Measurements from ENCODE around the gene ARX. TPM values are rescaled to one million over a fixed set of nuclear protein-coding genes. Genes with fewer than 3 reads are reported as not detected.

The ARX gene
- total RNA-seq, 2 donors from 2014 or later = not detected

DNA sequence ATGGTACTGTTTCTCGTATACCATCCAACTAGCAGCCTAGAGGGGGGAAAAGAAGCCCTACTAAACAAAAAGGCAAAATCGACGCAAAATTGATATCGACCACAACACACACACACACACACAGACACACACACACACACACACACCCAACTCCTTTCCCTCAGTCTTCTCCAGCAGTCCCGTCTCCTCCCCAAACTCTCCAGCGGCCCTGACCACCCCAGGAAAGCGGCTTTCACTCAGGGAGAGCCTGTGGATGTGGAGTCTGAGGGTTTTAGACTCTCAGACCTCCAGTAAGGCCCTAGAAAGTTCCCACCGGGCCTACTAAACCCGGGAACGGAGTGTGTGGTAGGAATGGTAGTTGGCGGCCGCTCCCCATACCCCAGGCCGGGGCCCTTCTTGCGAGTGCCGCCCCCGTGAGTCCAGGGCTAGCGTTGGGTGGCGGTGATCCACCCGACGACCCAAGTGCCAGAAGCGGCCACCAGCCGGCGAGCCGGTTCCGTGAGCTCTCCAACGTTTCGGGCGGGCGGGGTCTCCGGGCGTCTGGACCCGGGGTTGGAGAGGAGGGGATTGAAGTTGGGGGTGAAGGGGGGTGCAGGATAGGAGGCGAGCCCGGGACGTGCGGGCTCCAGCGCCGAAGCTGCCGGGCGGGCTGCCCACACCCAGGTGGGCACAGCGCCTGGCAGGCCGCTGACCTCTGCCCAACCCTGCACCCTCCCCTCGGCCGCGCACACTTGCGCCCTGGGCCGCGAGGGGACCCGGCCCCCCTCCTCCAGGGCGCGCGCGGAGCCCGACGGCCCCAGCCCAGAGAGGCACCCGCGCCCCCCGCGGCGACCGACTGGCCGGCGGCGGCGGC is 13.7 kb downstream of the ARX start:
- H3K27ac Mint-ChIP-seq = no peak overlapping the region
- no peaks in the 10 kb centered on the region for H3K36me3 Mint-ChIP-seq
- H3K4me3 Mint-ChIP-seq = no peak overlapping the region
- peaks cover 26 to 37% of the 10 kb centered on the region in 2 donors for H3K27me3 Mint-ChIP-seq
- DNase-seq (ENCODE audit: low spot score) (no peak), ATAC-seq (peak in 1 of 2 donors; percentile 36)
- peaks cover 5 to 9% of the 10 kb centered on the region in 2 donors for H3K4me1 Mint-ChIP-seq (ENCODE audit: low read depth in 2 of 2)
- H3K9me3 Mint-ChIP-seq = no peaks in the 10 kb centered on the region

DNA sequence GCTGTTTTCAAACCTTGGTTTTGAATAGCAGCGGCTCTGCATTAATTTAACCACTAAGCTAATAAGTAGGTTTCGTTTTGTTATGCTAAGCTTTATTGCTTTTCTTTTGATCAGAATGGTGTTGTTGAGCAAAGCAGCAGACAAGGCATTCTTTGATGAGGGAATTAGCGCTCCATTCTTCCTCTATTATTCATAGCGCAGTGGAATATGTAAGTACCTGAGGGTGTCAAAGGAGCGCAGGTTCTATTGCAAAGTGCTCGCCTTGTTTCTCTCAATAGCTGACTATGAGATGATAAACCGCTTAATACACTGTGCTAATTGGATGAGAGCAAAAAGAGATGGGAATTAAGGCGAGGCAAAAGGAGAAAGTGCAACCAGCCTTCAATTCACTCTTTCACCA is 16.3 kb downstream of the ARX start:
- H3K36me3 Mint-ChIP-seq = no peaks in the 10 kb centered on the region
- H3K9me3 Mint-ChIP-seq = no peaks in the 10 kb centered on the region
- H3K27ac Mint-ChIP-seq = no peak overlapping the region
- no peak for DNase-seq (ENCODE audit: low spot score)
- ATAC-seq = no peak
- peaks cover 16 to 26% of the 10 kb centered on the region in 2 donors for H3K27me3 Mint-ChIP-seq
- H3K4me1 Mint-ChIP-seq (ENCODE audit: low read depth in 2 of 2) = peaks cover 5 to 7% of the 10 kb centered on the region in 2 donors
- H3K4me3 Mint-ChIP-seq = no peak overlapping the region

DNA sequence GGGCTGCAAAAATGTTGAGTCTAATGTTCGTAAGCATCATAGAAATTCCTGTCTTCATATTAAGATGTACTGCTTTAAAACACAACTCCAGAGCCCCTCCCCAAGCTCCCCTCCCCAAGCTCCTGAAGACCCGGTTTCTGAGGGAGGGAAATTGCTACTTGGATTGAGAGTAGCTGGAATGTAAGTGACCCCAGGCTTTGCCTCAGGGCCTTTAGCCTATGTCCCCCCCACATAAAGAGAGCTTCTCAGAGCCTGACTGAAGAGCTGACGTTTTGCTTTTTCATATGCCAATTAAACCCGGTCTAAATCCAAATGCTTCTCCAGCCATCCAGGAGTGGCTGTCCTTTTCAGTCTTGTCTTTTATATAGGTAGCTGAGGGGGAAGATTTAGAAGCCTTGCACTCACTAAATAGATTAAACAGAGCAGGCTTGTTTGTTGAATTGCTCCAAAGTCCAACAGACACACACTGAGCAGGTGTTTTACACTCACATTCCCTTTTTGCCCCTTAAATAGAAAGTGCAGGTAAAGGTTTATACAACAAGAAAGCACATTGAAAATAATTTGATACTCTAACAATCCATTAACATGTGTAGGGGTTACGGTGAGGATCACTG is 19.6 kb downstream of the ARX start:
- Mint-ChIP-seq H3K4me1 (ENCODE audit: low read depth in 2 of 2) (peaks cover 0 to 2% of the 10 kb centered on the region in 2 donors), H3K36me3 (no peaks in the 10 kb centered on the region), H3K27ac (no peak overlapping the region), H3K9me3 (no peaks in the 10 kb centered on the region), H3K27me3 (peaks cover 0 to 8% of the 10 kb centered on the region in 2 donors), H3K4me3 (no peak overlapping the region)
- no peak for ATAC-seq
- DNase-seq (ENCODE audit: low spot score) = no peak

DNA sequence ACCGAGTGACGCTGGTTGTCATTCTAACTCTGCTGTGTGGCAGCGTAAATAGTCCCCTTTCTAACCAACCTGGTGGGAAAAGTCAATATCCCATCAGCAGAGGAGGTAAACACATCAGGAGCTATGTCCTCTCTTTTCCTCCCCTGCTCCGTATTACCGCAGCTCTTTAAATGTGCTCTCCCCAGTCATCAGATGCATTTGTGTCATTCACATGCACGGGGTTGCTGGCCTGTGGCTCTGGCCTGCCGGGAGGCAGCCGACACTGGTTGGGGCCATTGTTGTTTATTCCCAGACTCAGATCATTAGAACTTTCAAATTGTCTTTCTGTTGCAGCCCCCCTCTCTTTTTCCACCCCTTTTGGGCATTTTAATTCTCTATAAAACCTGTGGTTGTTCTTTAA is 21.9 kb downstream of the ARX start:
- H3K36me3 Mint-ChIP-seq = no peaks in the 10 kb centered on the region
- no peaks in the 10 kb centered on the region for H3K9me3 Mint-ChIP-seq
- H3K4me3 Mint-ChIP-seq = no peak overlapping the region
- H3K27ac Mint-ChIP-seq = no peak overlapping the region
- ATAC-seq (no peak), DNase-seq (ENCODE audit: low spot score) (no peak)
- peaks cover 0 to 2% of the 10 kb centered on the region in 2 donors for H3K4me1 Mint-ChIP-seq (ENCODE audit: low read depth in 2 of 2)
- H3K27me3 Mint-ChIP-seq = peaks cover 0 to 4% of the 10 kb centered on the region in 2 donors

GRCh38 chrX:24990535-24990934 is 25.2 kb downstream of the ARX start:
- no peaks in the 10 kb centered on the region for H3K36me3 Mint-ChIP-seq
- no peaks in the 10 kb centered on the region for H3K9me3 Mint-ChIP-seq
- peaks cover 0 to 4% of the 10 kb centered on the region in 2 donors for H3K27me3 Mint-ChIP-seq
- peaks cover 0 to 2% of the 10 kb centered on the region in 2 donors for H3K4me1 Mint-ChIP-seq (ENCODE audit: low read depth in 2 of 2)
- no peak overlapping the region for H3K27ac Mint-ChIP-seq
- no peak overlapping the region for H3K4me3 Mint-ChIP-seq
- ATAC-seq = no peak
- DNase-seq (ENCODE audit: low spot score) = no peak

- Mint-ChIP-seq H3K4me1 (ENCODE audit: low read depth in 2 of 2) (peaks cover 0 to 2% of the 10 kb centered on the region in 2 donors), H3K27me3 (peaks cover 0 to 4% of the 10 kb centered on the region in 2 donors), H3K4me3 (no peak overlapping the region), H3K36me3 (no peaks in the 10 kb centered on the region), H3K9me3 (no peaks in the 10 kb centered on the region), H3K27ac (no peak overlapping the region)
- DNase-seq (ENCODE audit: low spot score) = no peak
- no peak for ATAC-seq
These were observed 27.5 kb downstream of the ARX start for GRCh38 chrX:24988314-24988713.

GRCh38 chrX:24987731-24988130 is 28.0 kb downstream of the ARX start:
- H3K27ac Mint-ChIP-seq = no peak overlapping the region
- no peaks in the 10 kb centered on the region for H3K9me3 Mint-ChIP-seq
- no peak overlapping the region for H3K4me3 Mint-ChIP-seq
- H3K36me3 Mint-ChIP-seq = no peaks in the 10 kb centered on the region
- ATAC-seq = no peak
- peaks cover 0 to 2% of the 10 kb centered on the region in 2 donors for H3K4me1 Mint-ChIP-seq (ENCODE audit: low read depth in 2 of 2)
- peaks cover 0 to 4% of the 10 kb centered on the region in 2 donors for H3K27me3 Mint-ChIP-seq
- no peak for DNase-seq (ENCODE audit: low spot score)

- H3K27me3 Mint-ChIP-seq = no peaks in the 10 kb centered on the region
- ATAC-seq (no peak), DNase-seq (ENCODE audit: low spot score) (no peak)
- no peak overlapping the region for H3K27ac Mint-ChIP-seq
- no peak overlapping the region for H3K4me3 Mint-ChIP-seq
- H3K4me1 Mint-ChIP-seq (ENCODE audit: low read depth in 2 of 2) = no peaks in the 10 kb centered on the region
- no peaks in the 10 kb centered on the region for H3K36me3 Mint-ChIP-seq
- H3K9me3 Mint-ChIP-seq = no peaks in the 10 kb centered on the region
These were observed 30.6 kb downstream of the ARX start for GRCh38 chrX:24985120-24985519.

DNA sequence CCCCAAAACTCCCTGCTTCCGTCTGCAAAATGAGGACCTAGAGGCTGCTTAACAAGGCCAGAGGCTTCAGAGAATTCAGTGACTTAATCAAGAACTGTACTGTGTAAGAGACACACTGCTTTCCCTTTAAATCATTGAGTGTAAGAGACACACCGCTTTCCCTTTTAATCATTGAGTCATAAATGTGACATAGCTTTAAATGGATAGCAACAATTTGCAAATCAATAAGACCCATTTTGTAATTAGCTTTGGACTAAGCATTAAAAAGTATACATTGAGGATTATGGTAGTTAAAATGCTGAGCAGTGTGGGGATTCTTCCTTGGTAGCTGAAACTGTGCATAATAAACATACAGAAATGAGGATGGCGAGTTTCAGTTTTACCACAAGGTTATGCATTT is 31.8 kb downstream of the ARX start:
- Mint-ChIP-seq H3K9me3 (no peaks in the 10 kb centered on the region), H3K36me3 (no peaks in the 10 kb centered on the region), H3K4me1 (ENCODE audit: low read depth in 2 of 2) (no peaks in the 10 kb centered on the region), H3K27me3 (peaks cover 0 to 2% of the 10 kb centered on the region in 2 donors), H3K4me3 (no peak overlapping the region), H3K27ac (no peak overlapping the region)
- no peak for ATAC-seq
- no peak for DNase-seq (ENCODE audit: low spot score)

DNA sequence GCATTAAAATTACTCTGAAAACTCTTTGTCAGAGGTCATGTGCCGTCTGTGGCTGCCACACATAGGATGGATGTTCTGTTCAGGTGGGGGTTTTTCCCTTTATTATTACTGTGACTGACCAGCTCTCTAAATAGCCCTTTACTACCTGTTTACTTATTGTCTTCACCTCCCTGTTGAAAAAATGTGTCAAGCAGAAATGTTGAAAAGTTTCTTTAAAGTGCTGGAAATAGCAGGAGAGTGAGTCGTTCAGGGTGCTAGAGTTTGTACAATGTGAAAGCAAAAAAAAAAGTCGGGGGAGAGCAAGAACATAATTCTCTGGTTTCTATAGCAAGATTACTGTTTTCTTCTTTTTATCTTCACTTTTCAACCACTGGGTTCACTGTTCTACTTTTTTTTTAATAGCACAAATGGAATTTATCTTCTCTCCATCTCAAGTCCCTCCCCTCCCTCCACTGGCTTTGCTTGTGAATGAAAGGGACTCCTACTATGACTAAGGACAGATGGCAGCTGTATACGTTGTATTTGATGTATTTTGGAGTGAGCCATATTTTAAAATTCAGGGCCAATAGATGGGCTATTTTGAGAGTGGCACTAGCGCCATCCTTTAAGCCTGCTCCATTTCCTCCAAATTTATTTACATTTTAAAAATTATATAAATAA is 33.3 kb downstream of the ARX start:
- no peak for DNase-seq (ENCODE audit: low spot score)
- H3K4me3 Mint-ChIP-seq = no peak overlapping the region
- peaks cover 0 to 2% of the 10 kb centered on the region in 2 donors for H3K27me3 Mint-ChIP-seq
- ATAC-seq = no peak
- H3K9me3 Mint-ChIP-seq = no peaks in the 10 kb centered on the region
- H3K36me3 Mint-ChIP-seq = no peaks in the 10 kb centered on the region
- H3K27ac Mint-ChIP-seq = no peak overlapping the region
- H3K4me1 Mint-ChIP-seq (ENCODE audit: low read depth in 2 of 2) = no peaks in the 10 kb centered on the region

DNA sequence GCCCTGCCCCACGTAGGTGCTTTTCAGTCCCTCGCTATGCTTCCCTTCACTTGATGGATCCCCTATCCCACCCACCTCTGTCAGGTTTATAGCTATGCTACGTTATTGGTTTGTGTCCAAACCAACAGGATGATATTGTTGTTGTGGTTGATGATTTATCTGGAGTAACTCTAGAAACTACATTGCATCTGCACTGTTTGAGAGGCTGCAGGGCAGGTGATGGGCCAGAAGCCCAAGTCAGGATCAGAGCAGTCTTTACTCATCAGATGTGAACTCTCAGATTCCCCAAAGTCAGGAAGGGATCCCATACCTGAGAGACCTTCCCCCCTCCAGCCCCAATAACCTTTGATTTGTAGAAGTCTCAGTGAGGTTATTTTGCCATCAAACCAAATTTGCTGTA is 34.7 kb downstream of the ARX start:
- H3K27me3 Mint-ChIP-seq = peaks cover 0 to 4% of the 10 kb centered on the region in 2 donors
- H3K4me1 Mint-ChIP-seq (ENCODE audit: low read depth in 2 of 2) = no peaks in the 10 kb centered on the region
- H3K27ac Mint-ChIP-seq = no peak overlapping the region
- H3K4me3 Mint-ChIP-seq = no peak overlapping the region
- no peaks in the 10 kb centered on the region for H3K9me3 Mint-ChIP-seq
- peaks cover 4% of the 10 kb centered on the region for H3K36me3 Mint-ChIP-seq
- ATAC-seq (no peak), DNase-seq (ENCODE audit: low spot score) (no peak)

- H3K36me3 Mint-ChIP-seq = peaks cover 4% of the 10 kb centered on the region
- H3K27me3 Mint-ChIP-seq = peaks cover 0 to 4% of the 10 kb centered on the region in 2 donors
- H3K4me1 Mint-ChIP-seq (ENCODE audit: low read depth in 2 of 2) = no peaks in the 10 kb centered on the region
- no peak for DNase-seq (ENCODE audit: low spot score)
- no peak for ATAC-seq
- H3K27ac Mint-ChIP-seq = no peak overlapping the region
- H3K4me3 Mint-ChIP-seq = no peak overlapping the region
- no peaks in the 10 kb centered on the region for H3K9me3 Mint-ChIP-seq
These were observed 36.7 kb downstream of the ARX start for GRCh38 chrX:24979081-24979480.

GRCh38 chrX:24969812-24970211 is 46.0 kb downstream of the ARX start:
- no peaks in the 10 kb centered on the region for H3K4me1 Mint-ChIP-seq (ENCODE audit: low read depth in 2 of 2)
- H3K36me3 Mint-ChIP-seq = no peaks in the 10 kb centered on the region
- H3K9me3 Mint-ChIP-seq = no peaks in the 10 kb centered on the region
- no peak for DNase-seq (ENCODE audit: low spot score)
- no peak overlapping the region for H3K27ac Mint-ChIP-seq
- no peak overlapping the region for H3K4me3 Mint-ChIP-seq
- H3K27me3 Mint-ChIP-seq = no peaks in the 10 kb centered on the region
- no peak for ATAC-seq

- H3K4me3 Mint-ChIP-seq = no peak overlapping the region
- DNase-seq (ENCODE audit: low spot score) = no peak
- no peaks in the 10 kb centered on the region for H3K27me3 Mint-ChIP-seq
- H3K27ac Mint-ChIP-seq = no peak overlapping the region
- ATAC-seq = no peak
- H3K9me3 Mint-ChIP-seq = no peaks in the 10 kb centered on the region
- no peaks in the 10 kb centered on the region for H3K4me1 Mint-ChIP-seq (ENCODE audit: low read depth in 2 of 2)
- H3K36me3 Mint-ChIP-seq = no peaks in the 10 kb centered on the region
These were observed 50.4 kb downstream of the ARX start for GRCh38 chrX:24965372-24965771.
